Left lung (tissue), 10 donors: ENCODE results near the gene RENBP. TPM values are rescaled to one million over a fixed set of nuclear protein-coding genes. Genes with fewer than 3 reads are reported as not detected.

Source experiments
- ATAC-seq: fragments of 200-7000 bp; cut with Tn5 transposase; one replicate; pipeline ENCODE4 v1.9.1; 2020; ENCODE audit warnings: moderate library complexity
- DNase-seq, 4 donors: peaks; one replicate each; pipeline ENCODE4 v3.0.0-alpha.2; 2013 to 2020
- H3K27ac ChIP-seq, 2 donors: fragments of 200-600 bp; sonication (generic) in 1 of 2; one replicate each; pipeline versions ENCODE4 v1.5.0 to v1.8.0; 2020 to 2021
- H3K27me3 ChIP-seq, 2 donors: fragments of 200-600 bp; sonication (generic) in 1 of 2; one replicate each; pipeline versions ENCODE4 v1.5.0 to v1.8.0; 2020 to 2021
- H3K36me3 ChIP-seq, 2 donors: fragments of 200-600 bp; sonication (generic) in 1 of 2; one replicate each; pipeline versions ENCODE4 v1.5.0 to v1.8.0; 2020 to 2021
- H3K4me1 ChIP-seq, 2 donors: fragments of 200-600 bp; one replicate each; pipeline ENCODE4 v1.8.0; 2021
- H3K4me3 ChIP-seq, 2 donors: fragments of 200-600 bp; sonication (generic) in 1 of 2; one replicate each; pipeline versions ENCODE4 v1.5.0 to v1.8.0; 2020 to 2021; ENCODE audit warnings: mild to moderate bottlenecking in 1 of 2
- H3K9me3 ChIP-seq, 2 donors: fragments of 200-600 bp; sonication (generic) in 1 of 2; one replicate each; pipeline versions ENCODE4 v1.5.0 to v1.8.0; 2020 to 2021
- CTCF ChIP-seq, 2 donors: fragments of 200-600 bp; sonication (generic) in 1 of 2; IDR thresholded peaks; one replicate each; pipeline versions ENCODE4 v1.5.0 to v1.8.0; 2021; ENCODE audit warnings: antibody characterized with exemption in 2 of 2
- intact Hi-C, 2 donors: fragments of 100-400 bp; cut with DNase I; formaldehyde crosslinking; loops; one replicate each; pipeline versions ENCODE4 v1.11.2 to v1.14.2; 2022
- polyA plus RNA-seq, 6 donors: library from polyadenylated mRNA; unstranded; fragments of 120-200 nt; gene quantifications; one replicate each; pipeline ENCODE4 v1.2.1, GENCODE V29; 2013; ENCODE audit not compliant: insufficient read length in 6 of 6
- total RNA-seq, 2 donors: library from RNA; stranded (reverse); fragmentation: NEBNext Ultra II Directional; extraction: Animal tissue kit (Norgen Biotek cat#: 25700); gene quantifications; one replicate each; pipeline ENCODE4 v1.2.1, GENCODE V29; 2021
- donor health status: DM: no; HTN: yes; CAD: no.
- donor health status: DM: no; HTN: no; CAD: no.

The RENBP gene
- total and polyA plus RNA-seq, 8 donors: 5.2 to 62.1 (median 6.7) TPM

DNA sequence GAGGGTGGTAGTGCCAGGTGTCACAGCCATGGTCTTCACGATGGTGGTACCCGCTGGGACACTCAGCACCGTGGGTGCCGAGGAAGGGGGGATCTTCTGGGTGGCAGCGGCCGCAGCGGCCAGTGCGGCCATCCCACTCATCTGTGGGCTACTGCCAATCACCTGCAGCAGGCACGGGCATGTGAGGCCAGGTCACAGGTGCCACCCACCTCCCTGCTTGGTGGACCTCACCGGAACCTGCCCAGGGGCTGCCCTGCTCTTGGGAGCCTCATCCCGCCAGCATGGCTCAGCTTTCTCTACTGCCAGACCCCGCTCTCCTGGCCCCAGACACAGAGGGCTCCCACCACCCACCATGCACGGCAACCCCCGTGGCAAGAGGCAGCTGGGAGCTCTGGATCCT lies 14.2 kb upstream of the RENBP start:
- H3K4me3 ChIP-seq: no peak overlapping the region
- H3K27ac ChIP-seq: no peak overlapping the region
- TF ChIP-seq CTCF (IDR thresholded peaks at IDR 0.05): no peak
- no peaks in the 10 kb centered on the region for H3K9me3 ChIP-seq
- no peak for ATAC-seq
- H3K4me1 ChIP-seq: no peaks in the 10 kb centered on the region
- no peak for DNase-seq
- intact Hi-C loops: no loop called here
- no peaks in the 10 kb centered on the region for H3K27me3 ChIP-seq
- peaks cover 0 to 100% of the 10 kb centered on the region in 2 donors for H3K36me3 ChIP-seq

DNA sequence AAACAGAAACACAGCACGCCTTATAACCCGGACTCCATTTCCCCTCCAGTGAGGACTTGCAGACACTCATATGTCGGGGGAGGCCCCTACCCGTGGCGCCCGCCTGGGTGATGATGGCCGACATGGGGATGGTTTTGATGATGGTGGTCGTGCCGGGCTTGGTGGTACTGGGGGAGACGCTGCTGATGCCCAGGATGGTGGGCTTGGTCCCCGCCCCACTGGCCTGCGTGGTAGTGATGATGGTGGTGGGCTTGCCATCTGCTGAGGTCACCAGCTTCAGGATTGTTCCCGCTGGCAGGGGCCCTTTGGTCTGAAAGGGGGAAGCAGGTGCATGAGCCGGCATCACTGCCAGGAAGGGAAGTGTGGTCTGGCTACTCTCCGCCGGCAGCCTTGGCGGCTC lies 12.8 kb upstream of the RENBP start:
- ATAC-seq (no peak), DNase-seq (no peak)
- H3K36me3 ChIP-seq: peaks cover 0 to 100% of the 10 kb centered on the region in 2 donors
- H3K27me3 ChIP-seq: no peaks in the 10 kb centered on the region
- no peak overlapping the region for H3K4me3 ChIP-seq
- H3K4me1 ChIP-seq: no peaks in the 10 kb centered on the region
- no peak for TF ChIP-seq CTCF (IDR thresholded peaks at IDR 0.05)
- intact Hi-C loops: no loop called here
- no peaks in the 10 kb centered on the region for H3K9me3 ChIP-seq
- no peak overlapping the region for H3K27ac ChIP-seq

DNA sequence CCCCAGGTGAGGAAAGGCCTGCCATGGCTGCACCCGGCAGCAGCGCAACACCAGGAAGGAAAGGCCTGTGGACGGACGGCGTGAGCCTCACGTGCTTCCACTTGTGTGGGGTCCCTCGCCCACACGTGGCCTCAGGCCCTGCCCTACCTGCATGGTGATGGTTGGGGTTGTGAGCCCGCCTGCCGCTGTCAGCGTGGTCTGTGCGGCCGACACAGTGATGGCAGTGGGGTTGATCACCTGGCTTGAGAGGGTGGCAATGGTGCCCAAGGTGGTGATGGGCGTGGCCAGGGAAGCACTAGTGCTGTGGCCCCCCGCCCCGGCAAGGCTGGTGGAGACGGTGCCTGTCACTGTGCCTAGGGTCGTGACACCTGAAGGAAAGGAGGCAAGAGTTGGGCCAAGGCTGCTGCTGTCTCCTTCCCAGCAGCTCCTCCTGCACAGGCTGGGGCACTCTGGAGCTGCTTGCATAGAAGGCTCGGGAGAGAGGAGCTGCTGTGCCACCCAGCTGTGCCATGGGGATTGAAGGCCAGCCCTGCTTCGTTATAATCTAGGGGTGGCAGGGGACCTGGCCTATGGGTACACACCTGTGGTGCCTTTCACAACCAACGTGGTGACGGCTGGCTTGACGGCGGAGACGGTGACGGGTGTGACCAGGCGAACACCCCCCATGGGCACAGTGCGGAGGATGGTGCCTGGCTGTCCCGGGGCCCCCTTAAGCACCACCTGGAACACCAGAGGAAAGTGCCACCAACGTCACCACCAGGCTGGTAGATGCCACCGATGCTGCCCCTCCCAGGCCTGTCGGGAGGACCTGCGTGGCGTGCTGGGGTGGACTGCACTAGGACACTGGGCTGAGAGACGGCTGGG lies 11.8 kb upstream of the RENBP start:
- peaks cover 0 to 100% of the 10 kb centered on the region in 2 donors for H3K36me3 ChIP-seq
- DNase-seq: no peak
- intact Hi-C loops: no loop called here
- H3K27me3 ChIP-seq: no peaks in the 10 kb centered on the region
- H3K4me1 ChIP-seq: no peaks in the 10 kb centered on the region
- H3K27ac ChIP-seq: no peak overlapping the region
- H3K9me3 ChIP-seq: no peaks in the 10 kb centered on the region
- TF ChIP-seq CTCF (IDR thresholded peaks at IDR 0.05): no peak
- ATAC-seq: no peak
- H3K4me3 ChIP-seq: no peak overlapping the region

- peaks cover 0 to 100% of the 10 kb centered on the region in 2 donors for H3K36me3 ChIP-seq
- no peak overlapping the region for H3K4me3 ChIP-seq
- no peaks in the 10 kb centered on the region for H3K9me3 ChIP-seq
- no peak for ATAC-seq
- intact Hi-C loops: no loop called here
- H3K27me3 ChIP-seq: no peaks in the 10 kb centered on the region
- TF ChIP-seq CTCF (IDR thresholded peaks at IDR 0.05): no peak
- no peak overlapping the region for H3K27ac ChIP-seq
- no peak for DNase-seq
- H3K4me1 ChIP-seq: no peaks in the 10 kb centered on the region
These were observed 10.8 kb upstream of the RENBP start for GRCh38 chrX:153955228-153955732.

DNA sequence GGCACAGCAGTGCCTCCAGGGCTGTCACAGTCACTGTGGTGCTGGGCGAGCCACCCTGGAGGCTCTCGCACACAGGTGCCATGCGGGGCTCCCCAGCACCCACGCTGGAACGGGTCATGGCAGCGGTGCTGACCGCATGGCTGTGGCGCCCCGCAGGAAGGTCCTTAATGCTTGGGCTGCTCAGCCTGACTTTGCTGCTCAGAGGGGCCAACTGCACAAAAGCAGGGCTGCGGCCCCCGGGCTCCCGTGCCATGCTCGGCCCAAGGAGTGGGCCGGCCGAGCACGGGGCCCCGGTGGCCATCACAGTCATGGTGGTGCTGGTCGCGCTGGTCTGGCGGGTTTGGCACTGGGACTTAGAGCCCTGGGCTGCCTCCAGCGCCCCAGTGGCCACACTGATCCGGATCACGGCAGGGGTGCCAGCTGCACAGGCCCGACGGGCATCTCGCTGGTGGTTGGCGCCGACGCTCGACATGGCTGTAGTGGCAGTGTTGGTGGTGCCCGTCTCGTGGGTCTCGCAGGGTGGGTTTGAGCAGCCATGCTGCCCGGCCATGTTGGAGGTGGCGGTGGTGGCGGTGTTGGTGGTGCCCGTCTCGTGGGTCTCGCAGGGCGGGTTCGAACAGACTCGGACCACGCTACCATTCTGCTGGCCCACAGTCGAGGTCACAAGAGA lies 10.2 kb upstream of the RENBP start:
- intact Hi-C loops: no loop called here
- H3K36me3 ChIP-seq: peaks cover 0 to 100% of the 10 kb centered on the region in 2 donors

More for the DNA sequence above, 10.2 kb upstream of the RENBP start:
- Histone ChIP-seq H3K4me3 (no peak overlapping the region), H3K9me3 (no peaks in the 10 kb centered on the region), H3K4me1 (peaks cover 0 to under 1% of the 10 kb centered on the region in 2 donors), H3K27ac (no peak overlapping the region), H3K27me3 (no peaks in the 10 kb centered on the region)
- no peak for DNase-seq
- ATAC-seq: no peak
- no peak for TF ChIP-seq CTCF (IDR thresholded peaks at IDR 0.05)
